ELF-1 (cell line): ENCODE results near the gene NENF.

Source experiments
- DNase-seq: peaks from one replicate; pipeline ENCODE4 v3.0.0-alpha.2; 2016; ENCODE audit warnings: low read depth, low spot score

The NENF gene

GRCh38 chr1:212481438-212481767 lies 48.7 kb downstream of the NENF start:
- DNase-seq, result no peak

GRCh38 chr1:212482006-212482636 lies 49.4 kb downstream of the NENF start:
- DNase-seq, result no peak

- no peak for DNase-seq
Measured at GRCh38 chr1:212482637-212483441, 50.1 kb downstream of the NENF start.

GRCh38 chr1:212484701-212485570 lies 52.2 kb downstream of the NENF start:
- DNase-seq, result no peak

GRCh38 chr1:212485571-212485912 lies 52.8 kb downstream of the NENF start:
- DNase-seq, result no peak

DNA sequence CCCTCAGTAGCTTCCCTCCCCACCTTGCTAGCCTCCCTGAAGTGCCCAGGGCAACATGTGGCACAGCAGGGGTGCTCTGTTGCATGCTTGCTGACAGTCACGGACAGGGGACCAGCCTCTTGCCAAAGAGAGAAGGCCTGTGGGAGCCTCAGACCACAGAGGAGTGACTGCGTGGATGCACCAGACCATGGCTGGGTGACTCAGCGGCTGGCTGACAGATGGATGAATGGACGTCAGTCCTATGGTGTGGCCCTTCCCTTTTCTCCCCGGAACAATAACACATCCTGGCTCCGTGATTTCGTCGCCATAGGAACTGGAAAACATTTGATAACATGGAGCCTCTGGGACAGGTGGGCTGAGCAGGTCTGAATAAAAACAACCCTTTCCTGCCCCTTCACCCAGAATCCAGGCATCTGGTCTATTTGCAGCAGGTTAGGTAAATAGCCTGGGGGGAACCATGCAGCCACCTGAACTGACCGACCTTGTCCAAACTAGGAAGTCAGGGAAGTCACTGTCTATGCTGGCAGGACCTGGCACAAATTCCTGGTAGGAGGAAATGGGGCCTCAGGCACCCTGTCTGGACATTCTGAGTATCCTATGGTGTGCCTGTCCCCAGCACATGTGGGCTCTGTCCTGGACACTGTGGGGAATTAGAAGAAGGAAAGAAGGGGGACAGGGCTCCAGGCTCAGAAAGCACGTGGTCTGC lies 53.3 kb downstream of the NENF start:
- peak; percentile 91 for DNase-seq

DNA sequence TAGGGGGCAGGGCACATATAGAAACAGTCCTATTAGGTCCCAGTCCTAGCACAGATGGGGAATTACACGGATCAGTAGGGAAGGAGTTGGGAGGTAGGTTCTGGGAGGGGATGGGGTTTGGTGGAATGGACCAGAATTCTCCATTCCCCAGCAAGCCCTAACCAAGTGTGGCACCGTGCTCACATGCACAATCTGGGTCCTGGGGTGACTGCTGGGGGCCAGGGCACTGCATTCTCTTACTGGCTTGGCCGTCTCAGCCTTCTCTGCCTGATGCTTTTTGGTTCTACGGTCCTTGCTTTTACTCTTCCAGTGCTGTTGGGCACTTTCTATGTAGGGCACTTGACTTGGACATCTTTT lies 53.9 kb downstream of the NENF start:
- no peak for DNase-seq

DNA sequence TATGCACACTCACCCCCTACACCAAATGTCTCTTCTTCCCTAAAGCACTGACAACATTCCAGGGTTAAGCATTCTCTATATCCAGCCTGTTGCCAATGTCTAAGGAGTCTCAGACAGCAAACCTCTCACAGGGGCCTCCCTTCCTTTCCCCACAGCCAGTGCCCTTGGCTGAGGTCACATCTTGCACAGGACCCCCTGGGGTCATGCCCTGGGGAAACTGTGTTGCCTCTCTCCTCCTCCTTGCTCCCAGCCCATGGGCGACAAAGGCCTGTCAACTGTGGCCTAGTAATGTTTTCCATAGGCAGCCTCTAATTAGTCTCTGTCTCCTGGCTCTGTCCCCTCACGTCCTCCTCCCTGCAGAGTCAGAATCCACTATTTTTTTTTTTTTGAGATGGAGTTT lies 54.6 kb downstream of the NENF start:
- peak; percentile 49 for DNase-seq

DNA sequence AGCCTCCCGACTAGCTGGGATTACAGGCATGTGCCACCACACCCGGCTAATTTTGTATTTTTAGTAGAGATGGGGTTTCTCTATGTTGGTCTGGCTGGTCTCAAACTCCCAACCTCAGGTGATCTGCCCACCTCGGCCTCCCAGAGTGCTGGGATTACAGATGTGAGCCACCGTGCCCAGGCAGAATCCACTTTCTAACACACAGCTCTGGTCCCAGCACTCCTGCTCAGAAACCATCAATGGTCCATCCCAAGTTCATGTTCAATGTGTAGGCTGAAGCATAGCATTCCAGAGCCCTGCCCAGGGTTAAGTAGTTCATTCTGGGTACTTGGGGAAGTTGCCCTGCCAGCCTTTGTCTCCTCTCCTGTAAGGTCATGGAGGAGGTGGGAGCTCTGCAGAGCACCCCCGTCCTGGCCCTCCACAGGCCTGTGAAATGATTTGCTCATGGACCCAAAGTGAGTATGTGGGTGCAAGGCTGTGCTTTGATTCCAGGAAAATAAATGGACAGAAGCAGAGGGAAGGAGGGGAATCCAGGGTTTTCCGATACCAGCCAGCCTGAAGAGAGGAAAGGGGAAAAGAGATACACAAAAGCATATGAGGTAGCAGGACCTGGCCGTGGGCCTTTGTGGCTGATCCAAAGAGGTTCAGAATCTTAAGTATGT lies 55.2 kb downstream of the NENF start:
- no peak for DNase-seq

- DNase-seq, result peak; percentile 55
Measured at GRCh38 chr1:212488436-212489283, 55.9 kb downstream of the NENF start.

GRCh38 chr1:212489284-212489859 lies 56.7 kb downstream of the NENF start:
- no peak for DNase-seq

DNA sequence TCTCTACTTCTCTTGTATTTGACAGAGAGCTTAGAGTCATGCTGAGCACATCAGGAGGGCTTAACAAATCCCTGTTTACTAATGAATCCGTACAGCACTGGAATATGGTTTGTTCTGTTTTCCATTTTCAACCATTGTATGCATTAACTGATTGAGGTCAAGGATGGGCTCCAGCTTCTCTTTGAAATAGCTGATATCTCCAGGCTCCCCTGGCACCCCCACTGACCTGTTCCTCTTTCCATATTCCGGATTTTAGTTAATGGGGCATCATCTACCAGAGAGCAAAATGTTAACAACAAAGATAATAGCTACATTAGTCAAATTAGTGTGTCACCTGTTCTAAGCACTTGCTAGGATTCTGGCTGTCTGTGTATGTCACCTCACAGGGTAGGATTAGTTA lies 57.6 kb downstream of the NENF start:
- DNase-seq, result no peak

DNA sequence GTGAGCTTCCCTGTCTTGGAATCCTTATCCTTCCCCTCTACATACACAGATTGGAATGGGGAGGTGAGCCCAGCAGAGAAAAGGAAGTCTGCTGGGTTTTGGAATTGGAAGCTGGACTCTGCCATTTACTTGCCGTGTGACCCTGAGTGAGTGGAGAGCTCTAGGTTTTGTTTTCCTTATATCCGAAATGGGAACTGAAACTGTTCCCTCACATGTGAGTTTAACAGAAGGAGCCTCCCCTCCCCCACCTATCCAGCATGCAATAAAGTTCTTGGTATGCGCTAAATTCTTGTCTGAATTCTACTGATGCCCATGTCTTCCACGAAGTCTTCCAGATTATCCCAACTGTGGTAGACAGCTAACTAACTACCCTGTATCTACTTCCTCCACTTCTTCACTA lies 58.7 kb downstream of the NENF start:
- DNase-seq, result no peak
